Omental fat pad (tissue), 4 donors: ENCODE data around the gene IGF2BP2. TPM values are rescaled to one million over a fixed set of nuclear protein-coding genes. Genes with fewer than 3 reads are reported as not detected.
"Not testable (repeated sequence)": the region's sequence is repeated elsewhere in the genome, so short reads cannot be mapped to it uniquely, and the experiment has no call there.

Experiments used
- ATAC-seq: fragments of 150-250 bp; one replicate; pipeline ENCODE4 v1.9.1; 2016; ENCODE audit warnings: mild to moderate bottlenecking, moderate library complexity; ENCODE audit not compliant: low FRiP score
- DNase-seq: peaks from one replicate; pipeline ENCODE4 v3.0.0-alpha.2; 2019; ENCODE audit warnings: low spot score
- total RNA-seq, 4 donors: library from RNA; depleted of rRNA; stranded (reverse); fragments of >200 nt; gene quantifications; one replicate each; pipeline ENCODE4 v1.1.0, GENCODE V29; 2016
- TF ChIP-seq, protein P1 (sequence below), 3 donors: fragments of 450-650 bp; IDR thresholded peaks; one replicate each; pipeline ENCODE4 v1.5.1; 2016 to 2017; ENCODE audit warnings: antibody characterized with exemption in 3 of 3, mild to moderate bottlenecking in 3 of 3, moderate library complexity in 2 of 3

Gene IGF2BP2
- total RNA-seq, 4 donors from 2014 or later: 7.3 to 48.9 (median 18.7) TPM

DNA sequence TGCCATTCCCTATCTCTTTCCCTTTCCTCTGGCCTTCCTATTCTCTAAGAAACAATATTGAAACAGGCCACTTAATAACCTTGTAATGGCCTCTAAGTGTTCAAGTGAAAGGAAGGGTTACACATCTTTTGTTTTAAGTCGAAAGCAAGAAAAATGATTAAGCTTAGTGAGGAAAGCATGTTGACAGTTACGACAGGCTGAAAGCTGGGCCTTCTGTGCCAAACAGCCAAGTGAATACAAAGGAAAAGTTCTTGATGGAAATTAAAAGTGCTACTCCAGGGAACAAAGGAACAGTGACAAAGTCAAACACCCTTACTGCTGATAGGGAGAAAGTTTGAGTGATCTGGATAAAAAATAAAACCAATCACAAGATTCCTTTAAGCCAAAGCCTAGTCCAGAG is 184.5 kb downstream of the IGF2BP2 start:
- no peak for ATAC-seq
- TF ChIP-seq, protein P1, sequence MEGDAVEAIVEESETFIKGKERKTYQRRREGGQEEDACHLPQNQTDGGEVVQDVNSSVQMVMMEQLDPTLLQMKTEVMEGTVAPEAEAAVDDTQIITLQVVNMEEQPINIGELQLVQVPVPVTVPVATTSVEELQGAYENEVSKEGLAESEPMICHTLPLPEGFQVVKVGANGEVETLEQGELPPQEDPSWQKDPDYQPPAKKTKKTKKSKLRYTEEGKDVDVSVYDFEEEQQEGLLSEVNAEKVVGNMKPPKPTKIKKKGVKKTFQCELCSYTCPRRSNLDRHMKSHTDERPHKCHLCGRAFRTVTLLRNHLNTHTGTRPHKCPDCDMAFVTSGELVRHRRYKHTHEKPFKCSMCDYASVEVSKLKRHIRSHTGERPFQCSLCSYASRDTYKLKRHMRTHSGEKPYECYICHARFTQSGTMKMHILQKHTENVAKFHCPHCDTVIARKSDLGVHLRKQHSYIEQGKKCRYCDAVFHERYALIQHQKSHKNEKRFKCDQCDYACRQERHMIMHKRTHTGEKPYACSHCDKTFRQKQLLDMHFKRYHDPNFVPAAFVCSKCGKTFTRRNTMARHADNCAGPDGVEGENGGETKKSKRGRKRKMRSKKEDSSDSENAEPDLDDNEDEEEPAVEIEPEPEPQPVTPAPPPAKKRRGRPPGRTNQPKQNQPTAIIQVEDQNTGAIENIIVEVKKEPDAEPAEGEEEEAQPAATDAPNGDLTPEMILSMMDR (IDR thresholded peaks at IDR 0.05): no peak

DNA sequence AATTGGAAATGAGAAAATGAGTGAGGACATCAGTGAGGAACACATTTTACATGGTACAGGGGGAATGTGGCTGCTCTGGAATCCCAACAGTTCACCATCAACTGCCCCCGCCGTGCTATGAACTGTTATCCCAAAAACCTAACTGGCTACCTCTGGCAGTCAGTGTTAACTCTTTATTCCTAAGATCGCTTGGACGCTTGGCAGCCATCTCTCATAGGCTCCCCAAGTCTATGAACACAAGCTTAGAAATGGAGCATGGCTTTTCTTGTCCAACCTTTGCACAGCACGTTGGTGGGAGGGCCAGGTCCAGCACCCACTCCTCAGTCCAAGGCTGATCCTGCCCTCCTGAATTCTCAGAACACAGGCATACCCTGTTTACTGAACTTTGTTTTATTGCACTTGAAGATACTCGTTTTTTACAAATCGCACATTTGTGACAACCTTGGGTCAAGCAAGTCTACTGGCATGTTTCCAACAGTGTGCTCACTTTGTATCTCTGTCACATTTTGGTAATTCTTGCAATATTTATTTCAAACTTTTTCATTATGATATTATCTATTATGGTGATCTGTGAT is 185.1 kb downstream of the IGF2BP2 start:
- DNase-seq: no peak

More for the DNA sequence above, 184.5 kb downstream of the IGF2BP2 start:
- DNase-seq: no peak

DNA sequence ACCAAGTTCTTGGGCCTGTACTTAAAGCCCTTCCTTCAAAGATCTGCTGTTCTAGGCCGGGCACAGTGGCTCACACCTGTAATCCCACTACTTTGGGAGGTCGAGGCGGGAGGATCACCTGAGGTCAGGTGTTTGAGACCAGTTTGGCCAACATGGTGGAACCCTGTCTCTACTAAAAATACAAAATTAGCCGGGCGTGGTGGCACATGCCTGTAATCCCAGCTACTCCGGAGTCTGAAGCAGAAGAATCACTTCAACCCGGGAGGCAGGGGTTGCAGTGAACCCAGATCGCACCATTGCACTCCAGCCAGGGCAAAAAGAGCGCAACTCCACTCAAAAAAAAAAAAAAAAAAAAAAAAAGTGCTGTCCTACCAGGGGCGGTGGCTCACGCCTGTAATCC is 186.2 kb downstream of the IGF2BP2 start:
- ATAC-seq, DNase-seq: not testable (repeated sequence)

More for the DNA sequence above, 185.1 kb downstream of the IGF2BP2 start:
- ATAC-seq: no peak
- TF ChIP-seq, protein P1 (IDR thresholded peaks at IDR 0.05): no peak

DNA sequence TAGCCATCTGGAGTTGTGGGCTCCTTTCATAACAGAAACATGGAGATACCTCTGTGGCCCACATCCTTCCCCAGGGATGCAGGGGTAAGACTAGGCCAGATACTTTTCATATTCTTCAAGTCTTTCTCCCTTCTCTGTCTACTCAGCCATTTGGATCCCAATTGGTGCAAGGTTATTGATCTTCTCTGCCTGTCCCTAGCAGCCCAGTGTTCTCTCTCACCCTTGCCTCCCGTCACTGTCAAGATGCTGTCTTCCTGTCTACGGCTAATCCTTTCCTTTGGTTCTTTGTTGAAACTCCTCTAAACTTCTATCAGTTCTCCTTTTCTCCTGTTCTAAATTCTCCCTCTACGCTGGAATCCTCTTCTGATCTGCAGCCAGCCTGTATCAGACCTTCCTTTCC is 187.5 kb downstream of the IGF2BP2 start:
- DNase-seq (no peak), ATAC-seq (no peak)
- TF ChIP-seq, protein P1 (IDR thresholded peaks at IDR 0.05): no peak

DNA sequence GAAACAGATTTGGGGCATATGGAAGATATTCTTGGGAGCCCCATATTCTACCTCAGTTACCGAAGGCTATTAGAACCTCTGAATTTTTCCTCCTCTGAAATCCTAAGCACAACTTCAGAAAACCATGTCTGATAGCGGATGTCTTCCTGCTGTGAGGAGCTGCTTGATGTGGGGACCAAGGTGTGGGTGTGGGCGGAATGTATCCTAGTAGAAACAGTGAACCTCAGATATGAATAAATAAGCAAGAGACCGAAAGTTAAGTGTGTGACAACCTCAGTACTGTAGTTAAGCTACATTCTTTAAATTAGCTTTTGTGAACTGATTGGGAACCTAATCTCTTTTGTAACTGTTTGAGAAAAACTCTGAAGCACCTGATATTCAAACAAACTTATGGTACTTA is 191.8 kb downstream of the IGF2BP2 start:
- no peak for DNase-seq
- no peak for ATAC-seq
- TF ChIP-seq, protein P1 (IDR thresholded peaks at IDR 0.05): no peak

DNA sequence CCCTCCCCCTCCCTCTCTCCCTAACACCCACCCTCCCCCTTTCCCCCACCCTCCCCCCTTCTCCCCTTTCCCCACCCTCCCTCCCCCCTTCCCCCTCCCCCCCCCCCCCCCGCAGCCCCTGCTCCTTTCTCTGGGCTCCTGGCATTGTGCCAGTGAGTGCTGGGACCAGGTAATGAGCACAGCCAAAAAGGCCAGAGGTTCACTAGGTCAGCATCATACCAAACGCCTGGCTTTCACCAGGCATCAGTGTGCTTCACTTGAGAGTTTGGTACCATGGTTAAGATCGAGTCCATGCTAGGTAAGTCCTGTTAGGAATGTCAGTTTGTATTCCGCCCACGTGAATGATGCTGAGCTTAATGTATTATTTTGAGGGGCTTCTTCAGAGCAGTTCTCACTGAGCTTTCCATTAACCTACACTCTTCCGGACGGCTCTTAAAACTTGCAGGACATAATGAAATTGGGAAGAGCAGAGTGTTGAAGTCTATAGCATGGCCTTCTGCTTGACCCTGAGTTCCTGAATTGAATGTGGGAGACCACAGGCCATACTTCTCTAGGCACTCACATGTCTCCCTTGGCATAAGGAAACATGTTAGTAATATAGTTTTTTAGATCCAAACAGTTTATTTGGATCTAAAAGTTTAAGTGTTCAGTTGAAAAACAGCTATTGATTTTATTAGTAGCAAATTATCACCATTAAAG is 193.2 kb downstream of the IGF2BP2 start:
- TF ChIP-seq, protein P1 (IDR thresholded peaks at IDR 0.05): no peak
- no peak for ATAC-seq

DNA sequence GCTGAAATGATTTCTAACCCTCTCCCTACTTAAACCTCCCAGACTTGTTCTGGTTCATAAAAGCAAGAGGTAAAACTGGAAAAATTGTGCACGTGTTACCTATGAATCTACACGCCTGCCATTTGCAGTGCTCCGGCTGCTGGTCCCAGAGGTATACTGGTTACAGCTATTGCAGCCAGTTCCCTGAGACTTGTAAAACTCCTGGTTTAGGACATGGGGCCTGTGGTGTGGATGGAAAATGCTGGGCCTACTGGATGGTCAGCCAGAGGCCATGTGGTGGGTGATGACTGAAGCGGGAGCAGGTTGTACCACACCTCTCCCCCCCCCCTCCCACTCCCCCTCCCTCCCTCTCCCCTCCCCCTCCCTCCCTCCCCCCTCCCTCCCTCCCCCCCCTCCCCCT is 193.7 kb downstream of the IGF2BP2 start:
- ATAC-seq: no peak
- TF ChIP-seq, protein P1 (IDR thresholded peaks at IDR 0.05): no peak
- DNase-seq: no peak

More for the DNA sequence above, 193.2 kb downstream of the IGF2BP2 start:
- DNase-seq: no peak
